ENCODE data around the gene FNTB. TPM values are rescaled to one million over a fixed set of nuclear protein-coding genes. Genes with fewer than 3 reads are reported as not detected.

FNTB gene
- total RNA-seq, 1 experiment from 2014 or later, result 26.7 TPM

- no peaks in the 10 kb centered on the region for H3K27me3 ChIP-seq (ENCODE audit: insufficient read depth, low read length)
- no peaks in the 10 kb centered on the region for H3K36me3 ChIP-seq (ENCODE audit: control insufficient read depth in 1 of 2, insufficient read depth in 2 of 2, low read length in 2 of 2)
- no peaks in the 10 kb centered on the region for H3K9me2 ChIP-seq (ENCODE audit: insufficient read depth)
- TF ChIP-seq SIN3A (IDR thresholded peaks at IDR 0.05; ENCODE audit: low read depth) (no peak), EZH2 (IDR thresholded peaks at IDR 0.05) (no peak), POLR2A (IDR thresholded peaks at IDR 0.05; ENCODE audit: borderline replicate concordance, extremely low read depth, insufficient read depth, insufficient read length) (no peak), CEBPB (IDR thresholded peaks at IDR 0.05; ENCODE audit: low read depth) (no peak), SP1 (IDR thresholded peaks at IDR 0.05; ENCODE audit: low read depth) (no peak), EGR1 (IDR thresholded peaks at IDR 0.05; ENCODE audit: low read depth) (no peak), RAD21 (IDR thresholded peaks at IDR 0.05; ENCODE audit: low read depth) (no peak), SRF (IDR thresholded peaks at IDR 0.05; ENCODE audit: low read depth) (no peak), FOSL1 (IDR thresholded peaks at IDR 0.05; ENCODE audit: low read depth) (no peak)
- no peak within 1 kb of the TSS for H3K27ac ChIP-seq (ENCODE audit: low read depth, low read length)
- no peaks in the 10 kb centered on the region for H3K4me1 ChIP-seq (ENCODE audit: control insufficient read depth in 1 of 2, insufficient read depth in 2 of 2, low read length in 2 of 2)
- BruUV-seq (replicated peaks), result no TSS peak
- no peak for DNase-seq (ENCODE audit: low read depth, low spot score)
- ChIA-PET CTCF (no interaction called here), POLR2A (no interaction called here), RAD21 (ENCODE audit: low non-redundant PET in 1 of 2, low total read pairs in 2 of 2, uncharacterized antibody in 2 of 2, unreplicated experiment in 2 of 2) (no interaction called here)
- no peak within 1 kb of the TSS for H3K9ac ChIP-seq (ENCODE audit: low read length)
- no peak within 1 kb of the TSS for H2AFZ ChIP-seq (ENCODE audit: low read depth, low read length, poor library complexity, severe bottlenecking)
- intact Hi-C loops (cut with micrococcal nuclease), result no loop called here
- H3K4me2 ChIP-seq (ENCODE audit: low read length), result no peak within 1 kb of the TSS
- H3K79me2 ChIP-seq (ENCODE audit: insufficient read depth, low read length), result no peaks in the 10 kb centered on the region; the same call in 1 of the 2 replicates
- no peaks in the 10 kb centered on the region for H3K9me3 ChIP-seq (ENCODE audit: control insufficient read depth in 1 of 2, insufficient read depth in 1 of 2, low read depth in 1 of 2, low read length in 2 of 2)
- H4K20me1 ChIP-seq (ENCODE audit: insufficient read depth), result no peaks in the 10 kb centered on the region
- no peak for ATAC-seq
- H3K4me3 ChIP-seq (replicated peaks in 1 of 2; ENCODE audit: low read depth in 1 of 2, low read length in 2 of 2), result no peak within 1 kb of the TSS
These were observed 44.1 kb upstream of the FNTB start, which contains the start of gene GPX2 for GRCh38 chr14:64942531-64943111. Gene GPX2 (minus strand): TSS chr14:64942745. CDS start chr14:64942726, 19 bp downstream.

GRCh38 chr14:64943556-64943955 lies 43.1 kb upstream of the FNTB start:
- Histone ChIP-seq H3K9me3 (ENCODE audit: control insufficient read depth in 1 of 2, insufficient read depth in 1 of 2, low read depth in 1 of 2, low read length in 2 of 2) (no peaks in the 10 kb centered on the region), H3K27ac (ENCODE audit: low read depth, low read length) (no peak overlapping the region), H3K4me1 (ENCODE audit: control insufficient read depth in 1 of 2, insufficient read depth in 2 of 2, low read length in 2 of 2) (no peaks in the 10 kb centered on the region), H3K9me2 (ENCODE audit: insufficient read depth) (no peaks in the 10 kb centered on the region), H3K27me3 (ENCODE audit: insufficient read depth, low read length) (no peaks in the 10 kb centered on the region), H3K4me3 (replicated peaks in 1 of 2; ENCODE audit: low read depth in 1 of 2, low read length in 2 of 2) (no peak overlapping the region), H4K20me1 (ENCODE audit: insufficient read depth) (no peaks in the 10 kb centered on the region), H3K79me2 (ENCODE audit: insufficient read depth, low read length) (no peaks in the 10 kb centered on the region), H2AFZ (ENCODE audit: low read depth, low read length, poor library complexity, severe bottlenecking) (no peak overlapping the region), H3K9ac (ENCODE audit: low read length) (no peak overlapping the region), H3K4me2 (ENCODE audit: low read length) (no peak overlapping the region), H3K36me3 (ENCODE audit: control insufficient read depth in 1 of 2, insufficient read depth in 2 of 2, low read length in 2 of 2) (no peaks in the 10 kb centered on the region)
- ChIA-PET RAD21 (ENCODE audit: low non-redundant PET in 1 of 2, low total read pairs in 2 of 2, uncharacterized antibody in 2 of 2, unreplicated experiment in 2 of 2) (no interaction called here), POLR2A (no interaction called here), CTCF (interaction anchor here (1.1 kb wide), 1 partner anchor 10 kb away, joined by 3 read pairs; no protein-coding TSS in a partner anchor)
- intact Hi-C loops (cut with micrococcal nuclease), result no loop called here
- no peak for TF ChIP-seq JUND (IDR thresholded peaks at IDR 0.05)
- no TSS peak for BruUV-seq (replicated peaks)
- ATAC-seq, result no peak
- DNase-seq (ENCODE audit: low read depth, low spot score), result no peak
